Transverse colon (tissue), 3 donors: ENCODE data around the gene FBRS.

ENCODE experiments used
- EP300 ChIP-seq: sonication (generic); formaldehyde crosslinking; IDR thresholded peaks from one replicate; pipeline ENCODE4 v1.6.1; 2017; ENCODE audit warnings: antibody characterized with exemption, low read depth
- POLR2A ChIP-seq: fragments of 450-650 bp; IDR thresholded peaks from one replicate; pipeline ENCODE4 v1.6.1; 2016; ENCODE audit warnings: antibody characterized with exemption, mild to moderate bottlenecking, moderate library complexity
- TF ChIP-seq, protein P1 (sequence below), 5 experiments: fragments of 200-600 bp in 3 of 5; fragments of 450-650 bp in 2 of 5; sonication (generic) in 3 of 5; IDR thresholded peaks; 1 replicate in 2 of 5; 2 replicates in 3 of 5; pipeline ENCODE4 v1.5.1; 2016 to 2017; ENCODE audit warnings: antibody characterized with exemption in 5 of 5, inconsistent platforms in 3 of 5, mild to moderate bottlenecking in 2 of 5, moderate library complexity in 1 of 5

DNA sequence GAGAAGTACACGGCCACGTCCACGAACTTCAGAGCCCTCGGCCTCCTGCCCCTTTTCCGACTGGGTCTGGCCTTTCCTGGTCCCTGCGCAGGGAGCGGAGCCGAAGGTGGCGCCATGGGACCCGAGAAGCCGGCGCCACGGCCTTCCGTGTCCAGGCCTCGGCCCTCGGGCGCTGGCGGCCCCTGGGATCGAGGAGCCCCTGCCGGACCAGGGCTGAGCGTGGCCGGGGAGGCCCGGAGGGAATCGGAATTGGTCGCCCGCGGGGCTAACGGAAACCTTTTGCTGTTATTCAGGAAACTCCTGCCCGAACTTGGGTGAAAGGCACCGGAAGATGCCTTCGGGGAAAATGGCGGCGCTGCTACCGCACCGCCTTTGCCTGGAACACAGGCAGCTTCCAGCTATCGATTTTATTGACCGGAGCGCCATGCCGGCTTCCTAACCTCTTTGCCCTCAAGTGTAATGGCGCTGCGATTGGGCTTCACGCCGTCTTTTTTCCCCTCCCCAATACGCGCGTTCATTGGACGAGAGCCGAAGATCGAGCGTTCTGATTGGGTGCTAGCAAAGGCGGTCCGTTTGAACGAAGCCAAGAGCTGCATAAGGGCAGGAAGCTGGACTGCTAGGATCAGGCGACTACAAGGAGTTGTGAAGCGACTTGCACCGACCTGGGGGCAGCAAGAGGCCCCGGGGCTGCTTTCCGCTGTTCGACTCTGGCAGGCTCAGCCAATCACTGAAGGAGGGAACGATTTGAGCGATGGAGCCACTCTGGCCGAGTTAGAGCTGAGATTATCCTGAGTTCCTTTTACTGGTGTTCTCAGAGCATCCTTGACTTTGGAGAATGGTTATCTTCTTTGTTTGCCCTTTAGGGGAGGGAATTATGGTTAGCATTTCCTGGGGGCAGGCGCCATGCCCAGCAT is 48.0 kb upstream of the FBRS start, which contains the start of gene ZNF689:
- TF ChIP-seq, protein P1, sequence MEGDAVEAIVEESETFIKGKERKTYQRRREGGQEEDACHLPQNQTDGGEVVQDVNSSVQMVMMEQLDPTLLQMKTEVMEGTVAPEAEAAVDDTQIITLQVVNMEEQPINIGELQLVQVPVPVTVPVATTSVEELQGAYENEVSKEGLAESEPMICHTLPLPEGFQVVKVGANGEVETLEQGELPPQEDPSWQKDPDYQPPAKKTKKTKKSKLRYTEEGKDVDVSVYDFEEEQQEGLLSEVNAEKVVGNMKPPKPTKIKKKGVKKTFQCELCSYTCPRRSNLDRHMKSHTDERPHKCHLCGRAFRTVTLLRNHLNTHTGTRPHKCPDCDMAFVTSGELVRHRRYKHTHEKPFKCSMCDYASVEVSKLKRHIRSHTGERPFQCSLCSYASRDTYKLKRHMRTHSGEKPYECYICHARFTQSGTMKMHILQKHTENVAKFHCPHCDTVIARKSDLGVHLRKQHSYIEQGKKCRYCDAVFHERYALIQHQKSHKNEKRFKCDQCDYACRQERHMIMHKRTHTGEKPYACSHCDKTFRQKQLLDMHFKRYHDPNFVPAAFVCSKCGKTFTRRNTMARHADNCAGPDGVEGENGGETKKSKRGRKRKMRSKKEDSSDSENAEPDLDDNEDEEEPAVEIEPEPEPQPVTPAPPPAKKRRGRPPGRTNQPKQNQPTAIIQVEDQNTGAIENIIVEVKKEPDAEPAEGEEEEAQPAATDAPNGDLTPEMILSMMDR (IDR thresholded peaks at IDR 0.05), result peak in 1 of 5 experiments; percentile 8
- TF ChIP-seq POLR2A (peak; percentile 80), EP300 (no peak)
